T follicular helper cell (primary cell): ENCODE measurements around the gene GPR22.
A peak's percentile ranks its signal among the peaks of the same experiment; 100 is the strongest.

Source experiments
- DNase-seq: peaks from one replicate; pipeline ENCODE4 v3.0.0-alpha.2; 2020; ENCODE audit warnings: low read depth
- total RNA-seq, 2 experiments: gene quantifications; one replicate each; lab custom pipeline; 2026; lab: John Stamatoyannopoulos, UW

GPR22 gene, protein sequence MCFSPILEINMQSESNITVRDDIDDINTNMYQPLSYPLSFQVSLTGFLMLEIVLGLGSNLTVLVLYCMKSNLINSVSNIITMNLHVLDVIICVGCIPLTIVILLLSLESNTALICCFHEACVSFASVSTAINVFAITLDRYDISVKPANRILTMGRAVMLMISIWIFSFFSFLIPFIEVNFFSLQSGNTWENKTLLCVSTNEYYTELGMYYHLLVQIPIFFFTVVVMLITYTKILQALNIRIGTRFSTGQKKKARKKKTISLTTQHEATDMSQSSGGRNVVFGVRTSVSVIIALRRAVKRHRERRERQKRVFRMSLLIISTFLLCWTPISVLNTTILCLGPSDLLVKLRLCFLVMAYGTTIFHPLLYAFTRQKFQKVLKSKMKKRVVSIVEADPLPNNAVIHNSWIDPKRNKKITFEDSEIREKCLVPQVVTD
- 0 reads per million in 2 experiments for total RNA-seq

DNA sequence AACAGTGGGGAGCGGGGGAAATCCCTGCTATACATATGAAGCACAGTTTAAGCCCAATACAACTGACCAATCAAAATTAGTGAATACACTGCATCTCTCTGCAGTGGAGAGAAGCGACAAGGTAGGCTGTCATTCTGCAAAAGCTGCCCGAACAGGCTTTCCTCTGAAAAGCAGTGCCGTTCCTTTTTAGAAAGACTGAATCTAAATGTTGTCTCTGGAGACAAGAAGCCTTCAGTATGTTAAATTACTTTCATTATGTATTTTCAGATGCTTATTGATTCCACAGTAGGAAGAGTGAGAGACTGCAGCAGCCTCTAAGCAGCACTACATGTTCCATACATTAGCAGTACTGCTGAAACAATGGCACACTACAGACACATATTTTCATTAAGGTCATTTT is at the start of gene GPR22:
Gene GPR22 (plus strand): TSS at position 129 of the 400 bp plus-strand sequence. CDS start 4,004 bp downstream, outside the sequence.
- no peak for DNase-seq

DNA sequence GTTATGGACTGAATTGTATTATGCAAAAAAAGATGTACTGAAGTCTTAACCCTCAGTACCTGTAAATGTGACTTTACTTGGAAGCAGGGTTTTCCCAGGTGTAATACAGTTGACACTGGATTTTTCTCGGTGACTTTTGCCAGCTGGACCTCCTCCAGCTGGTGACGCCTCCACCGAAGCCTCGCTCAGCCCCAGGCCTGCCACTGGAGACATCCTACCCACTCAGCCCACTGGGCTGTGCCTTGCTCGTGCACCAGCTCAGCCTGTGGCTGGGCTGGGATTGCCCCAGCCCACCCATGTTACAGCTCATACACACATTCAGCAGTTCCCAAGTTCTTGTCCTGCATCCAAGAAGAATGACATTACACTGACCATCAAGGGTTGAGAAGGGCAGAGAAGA is 42.4 kb upstream of the GPR22 start:
- no peak for DNase-seq

DNA sequence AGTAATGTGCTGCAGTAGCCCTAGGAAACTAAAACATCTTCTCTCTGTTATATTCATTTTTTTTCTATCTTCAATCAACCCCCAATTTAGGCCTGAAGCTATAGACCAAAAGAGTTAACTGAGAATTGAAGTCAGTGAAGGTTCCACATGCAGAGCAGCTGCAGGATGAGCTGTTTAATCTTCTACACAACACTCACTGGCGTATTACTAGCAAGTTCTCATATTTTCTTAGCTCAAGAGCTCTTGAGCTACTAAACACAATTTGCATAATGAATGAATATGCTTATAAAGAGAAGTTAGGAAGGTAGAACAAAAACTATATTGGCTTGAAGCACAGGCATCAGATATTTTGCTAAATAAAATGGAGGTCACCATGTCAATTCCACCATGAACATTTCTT is 41.2 kb upstream of the GPR22 start:
- DNase-seq, result no peak

DNA sequence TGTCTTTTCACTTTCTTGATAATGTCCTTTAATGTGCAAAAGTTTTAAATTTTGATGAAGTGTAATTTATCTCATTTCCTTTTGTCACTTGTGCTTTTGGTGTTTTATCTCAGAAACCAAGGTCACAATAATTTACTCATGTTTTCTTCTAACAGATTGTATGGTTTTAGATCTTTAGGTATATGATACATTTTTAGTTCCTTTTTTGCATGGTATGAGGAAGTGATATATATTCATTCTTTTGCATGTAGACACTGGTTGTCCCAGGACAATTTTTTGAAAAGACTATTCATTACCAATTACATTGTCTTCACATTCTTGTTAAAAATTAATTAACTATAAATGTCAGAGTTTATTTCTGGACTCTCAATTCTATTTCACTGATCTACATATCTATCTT is 39.8 kb upstream of the GPR22 start:
- DNase-seq, result no peak

DNA sequence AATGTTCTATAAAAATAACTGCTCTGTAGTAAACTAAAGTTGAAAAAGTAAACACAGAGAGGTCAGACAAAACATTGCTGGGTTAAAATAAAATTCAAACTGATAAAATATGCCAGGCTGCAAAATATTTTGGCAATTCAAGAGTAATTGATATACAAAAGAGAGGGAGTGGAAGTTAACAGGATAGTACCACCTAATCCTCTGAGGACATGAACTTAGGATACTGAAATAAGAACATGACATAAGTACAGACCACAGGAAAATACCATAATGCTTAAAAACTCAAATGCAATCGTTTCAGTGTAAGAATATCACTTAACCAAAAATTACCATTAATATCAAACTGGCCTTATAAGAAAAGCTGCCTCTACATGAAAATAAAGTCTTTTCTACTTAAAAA is 37.6 kb upstream of the GPR22 start:
- no peak for DNase-seq

DNA sequence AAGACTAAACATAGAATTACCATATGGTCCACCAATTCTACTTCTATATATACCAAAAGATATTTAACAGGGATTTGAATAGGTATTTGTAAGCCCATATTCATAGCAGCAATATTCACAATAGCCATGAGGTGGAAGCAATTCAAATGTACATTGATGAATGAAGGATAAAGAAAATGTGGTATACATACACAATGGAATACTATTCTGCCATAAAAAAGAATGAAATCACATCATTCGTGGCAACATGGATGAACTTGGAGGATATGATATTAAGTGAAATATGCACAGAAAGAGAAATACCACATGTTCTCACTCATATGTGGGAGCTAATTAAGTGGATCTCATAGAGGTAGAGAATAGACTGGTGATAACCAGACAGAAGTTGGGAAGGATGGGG is 34.1 kb upstream of the GPR22 start:
- DNase-seq, result no peak

DNA sequence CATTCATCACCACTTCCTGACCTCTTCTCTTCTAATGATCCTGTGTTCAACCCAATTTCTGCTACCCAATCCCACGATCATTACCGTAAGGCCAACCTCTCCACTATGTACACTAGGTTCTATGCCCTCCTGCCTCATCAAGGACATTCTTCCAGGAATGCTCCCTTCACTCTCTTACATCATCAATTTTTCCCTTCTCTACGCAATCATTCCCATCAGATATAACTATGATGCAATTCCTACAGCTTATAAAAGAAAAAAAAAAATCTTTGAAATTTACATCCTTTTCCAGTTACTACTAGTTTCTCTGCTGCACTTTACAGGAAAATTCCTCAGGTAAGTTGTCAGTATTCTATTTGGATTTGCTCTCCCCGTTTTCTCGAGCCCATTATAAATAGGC is 30.8 kb upstream of the GPR22 start:
- DNase-seq, result no peak

DNA sequence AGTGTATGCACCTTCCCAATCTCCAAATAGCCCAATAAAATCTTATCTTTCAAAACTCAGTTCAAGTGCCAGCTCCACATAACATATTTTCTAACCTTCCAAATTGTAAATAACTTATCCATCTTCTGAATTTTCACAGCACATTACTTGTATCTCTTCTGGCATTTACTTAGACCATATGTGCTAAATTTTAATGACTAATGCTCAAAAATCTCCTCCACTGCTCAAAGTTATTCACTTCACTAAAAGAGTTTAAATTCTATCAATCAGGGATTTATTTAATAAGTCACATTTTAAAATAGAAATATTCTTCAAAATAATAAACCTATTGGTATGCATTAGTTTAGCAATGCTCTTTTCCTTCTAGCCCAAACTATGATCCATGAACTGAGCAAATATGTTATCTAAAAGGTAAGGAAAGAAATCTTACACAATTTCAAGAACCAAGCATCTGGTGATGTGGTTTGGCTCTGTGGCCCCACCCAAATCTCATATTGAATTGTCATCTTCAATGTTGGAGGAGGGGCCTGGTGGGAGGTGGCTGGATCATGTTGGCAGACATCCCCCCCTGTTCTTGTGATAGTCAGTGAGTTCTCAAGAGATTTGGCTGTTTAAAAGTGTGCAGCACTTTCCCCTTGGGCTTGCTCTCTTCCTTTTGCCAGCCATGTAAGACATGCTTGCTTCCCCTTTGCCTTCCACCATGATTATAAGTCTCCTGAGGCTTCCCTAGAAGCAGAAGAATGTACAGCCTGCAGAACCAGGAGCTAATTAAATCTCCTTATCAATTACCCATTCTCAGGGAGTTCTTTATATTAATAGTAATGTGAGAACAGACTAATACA is 28.1 kb upstream of the GPR22 start:
- no peak for DNase-seq

DNA sequence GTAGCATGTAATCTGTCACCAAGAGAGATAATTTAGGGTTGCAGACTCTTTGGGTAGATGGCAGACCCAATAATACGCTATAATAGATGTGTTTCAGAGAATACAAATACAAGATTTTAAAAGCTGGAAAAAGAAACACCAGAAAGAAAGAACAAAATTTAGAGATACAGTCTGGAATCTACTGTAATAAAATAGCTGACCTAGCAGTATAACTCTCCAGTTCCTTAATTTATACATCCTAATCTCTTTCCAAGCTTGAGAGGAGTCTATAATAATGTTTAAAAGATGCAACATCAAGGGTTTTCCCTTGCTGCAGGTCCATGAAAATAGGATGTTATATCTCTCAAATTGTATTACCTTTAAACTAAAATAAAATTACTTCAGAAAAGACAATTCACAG is 27.2 kb upstream of the GPR22 start:
- no peak for DNase-seq

DNA sequence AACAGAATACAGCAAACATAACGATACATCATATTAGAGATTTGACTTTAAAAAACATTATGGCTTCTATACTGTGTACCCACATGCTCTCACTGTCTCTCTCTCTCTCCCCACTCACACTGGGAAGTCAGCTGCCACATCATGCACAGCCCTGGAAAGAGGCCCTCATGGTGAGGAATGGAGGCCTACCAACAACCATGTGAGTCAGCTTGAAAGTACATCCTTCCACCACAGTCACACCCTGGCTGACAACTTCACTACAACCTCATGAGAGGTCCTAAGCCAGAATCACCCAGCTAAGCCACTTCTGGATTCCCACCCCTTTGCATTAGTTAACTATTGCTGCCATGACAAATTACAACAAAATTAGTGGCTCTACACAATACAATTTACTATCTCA is 23.3 kb upstream of the GPR22 start:
- DNase-seq, result no peak

DNA sequence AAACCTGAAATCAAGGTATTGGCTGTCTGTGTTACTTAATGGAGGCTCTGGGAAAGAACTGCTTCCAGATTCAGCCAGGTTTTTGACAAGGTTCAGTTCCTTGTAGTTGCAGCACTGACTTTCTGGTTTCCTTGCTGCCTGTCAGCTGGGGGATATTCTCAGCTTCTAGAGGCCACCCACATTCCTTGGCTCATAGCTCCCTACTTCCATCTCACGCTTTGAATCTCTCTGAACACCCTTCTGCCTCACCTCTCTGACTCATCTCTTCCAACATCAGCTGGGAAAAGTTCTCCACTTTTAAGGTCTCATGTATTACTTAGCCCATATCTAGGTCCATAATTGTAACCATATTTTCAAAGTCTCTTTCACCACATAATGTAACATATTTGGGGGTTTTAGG is 22.9 kb upstream of the GPR22 start:
- no peak for DNase-seq

DNA sequence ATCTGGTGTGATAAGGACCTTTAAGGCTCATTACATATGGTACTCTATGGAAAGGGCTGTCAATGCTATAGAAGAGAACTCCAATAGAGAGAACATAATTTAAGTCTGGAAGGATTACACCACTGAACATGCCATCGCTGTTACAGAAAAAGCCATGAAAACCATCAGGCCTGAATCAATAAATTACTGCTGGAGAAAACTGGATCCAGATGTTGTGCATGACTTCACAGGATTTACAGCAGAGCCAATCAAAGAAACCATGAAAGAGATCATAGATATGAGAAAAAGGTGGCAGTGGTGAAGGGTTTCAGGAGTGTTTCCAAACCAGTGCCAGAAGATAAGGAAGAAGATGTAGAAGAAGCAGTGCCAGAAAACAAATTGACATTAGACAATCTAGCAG is 18.9 kb upstream of the GPR22 start:
- DNase-seq, result no peak

DNA sequence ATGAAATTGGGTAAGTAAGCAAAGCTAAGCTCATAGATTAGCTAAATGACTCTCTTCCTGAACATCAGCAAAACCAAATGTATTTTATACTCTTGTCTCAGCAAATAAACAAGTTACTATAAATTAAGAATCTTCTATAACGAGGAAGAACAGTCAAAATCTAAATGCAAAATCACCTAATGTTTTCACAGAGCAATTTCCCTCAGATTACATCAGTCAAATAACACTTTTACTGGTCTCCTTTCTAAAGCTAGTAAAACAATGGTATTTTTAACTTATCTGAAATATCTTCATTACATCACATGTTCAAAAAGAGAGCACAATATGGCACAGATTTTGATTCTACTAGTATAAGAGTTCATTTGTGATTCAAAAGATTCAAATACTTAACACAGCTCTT is 16.5 kb upstream of the GPR22 start:
- DNase-seq, result no peak

DNA sequence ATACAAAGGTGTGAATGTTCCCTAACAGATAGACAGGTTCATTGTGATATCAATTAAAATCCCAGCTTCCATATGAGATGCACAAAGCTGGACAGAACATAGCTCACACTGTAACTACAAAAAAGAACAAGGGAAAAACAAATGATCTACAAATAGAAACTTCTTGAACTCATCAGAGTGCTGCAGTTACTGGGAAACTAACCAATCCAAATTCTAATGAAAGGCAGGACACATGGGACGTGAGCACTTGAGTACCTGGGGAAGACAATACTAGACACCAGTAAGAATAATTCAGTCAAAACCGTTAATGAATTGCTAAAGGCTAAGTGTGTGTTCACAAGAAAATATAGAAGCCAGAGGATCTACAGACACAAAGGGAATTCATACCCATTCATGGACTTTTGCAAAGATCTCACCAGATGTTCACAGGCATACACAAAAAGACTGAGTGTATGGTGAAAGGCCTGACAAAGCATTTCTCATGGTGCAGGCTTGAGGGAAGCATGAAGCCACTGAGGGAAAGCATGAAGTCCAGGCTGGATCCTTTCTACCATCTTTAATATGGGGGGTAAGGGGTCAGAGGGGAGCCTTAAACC is 7.8 kb upstream of the GPR22 start:
- no peak for DNase-seq

DNA sequence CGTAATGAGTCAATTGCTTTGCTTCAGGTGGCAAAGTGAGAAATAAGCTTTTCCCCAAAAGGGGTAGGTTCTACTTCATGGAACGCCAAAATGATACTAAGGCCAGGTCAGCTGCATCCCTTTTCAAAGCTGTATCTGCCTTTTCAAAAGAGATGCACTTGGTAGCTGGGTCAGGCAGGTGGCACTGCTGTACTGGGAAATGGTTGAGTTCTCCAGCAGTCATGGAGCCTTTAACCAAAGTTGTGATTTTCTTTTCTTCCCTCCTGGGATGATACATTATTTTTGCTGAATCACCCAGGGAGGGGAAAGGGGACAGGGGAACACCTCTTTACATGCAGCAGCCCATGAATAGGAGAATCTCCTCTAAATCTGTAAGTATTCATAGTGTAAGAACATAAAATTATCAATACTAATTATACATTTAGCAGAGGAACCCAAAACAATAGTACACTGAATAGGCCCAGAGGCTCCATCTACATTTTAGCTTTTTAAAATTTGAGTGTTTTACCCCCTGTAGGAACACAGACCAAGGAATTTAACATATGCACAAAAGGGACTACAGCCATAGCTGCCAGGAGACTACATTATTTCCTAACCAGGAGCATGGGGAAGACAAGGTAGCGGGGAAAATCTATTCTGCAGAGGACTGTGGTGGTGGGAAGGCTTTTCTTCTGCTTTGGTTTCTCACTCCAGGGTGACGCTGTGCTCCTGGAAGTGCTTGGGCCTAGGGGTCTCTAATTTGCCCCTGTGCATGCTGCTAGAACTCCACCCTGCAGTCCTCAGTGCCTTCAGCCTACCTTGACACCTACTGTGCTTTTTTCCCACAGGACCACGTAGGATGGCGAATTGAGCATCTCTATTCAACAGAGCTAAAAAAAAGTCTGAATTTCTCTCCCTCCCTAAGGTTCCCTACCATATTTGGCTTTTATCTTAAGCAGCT is 6.4 kb upstream of the GPR22 start:
- DNase-seq, result peak; percentile 30

DNA sequence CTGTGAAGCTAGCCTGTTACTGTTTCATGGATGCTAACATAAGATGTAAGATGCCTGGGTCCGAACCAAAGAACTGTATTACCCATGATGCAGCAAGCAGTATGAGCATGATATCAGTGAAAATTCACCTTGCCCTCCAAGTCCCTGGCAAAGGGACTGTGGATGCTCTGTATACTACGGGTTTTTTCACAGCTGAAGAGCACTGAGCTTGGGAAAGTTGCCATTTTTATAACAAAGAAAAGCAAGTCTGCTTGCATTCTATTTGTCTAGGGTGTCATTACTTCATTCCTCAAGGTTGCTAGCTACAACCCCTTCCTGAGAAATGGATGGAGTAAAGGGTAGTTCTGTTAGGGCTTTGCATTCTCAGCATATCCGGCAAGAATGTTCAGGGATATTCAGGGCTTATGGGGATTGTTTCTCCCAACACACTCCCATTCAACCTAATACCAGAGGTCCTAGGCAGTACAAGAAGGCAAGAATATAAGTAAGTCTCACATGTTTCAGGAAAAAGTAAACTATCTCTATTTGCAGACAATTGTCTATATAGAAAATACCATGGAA is 5.1 kb upstream of the GPR22 start:
- DNase-seq, result no peak

DNA sequence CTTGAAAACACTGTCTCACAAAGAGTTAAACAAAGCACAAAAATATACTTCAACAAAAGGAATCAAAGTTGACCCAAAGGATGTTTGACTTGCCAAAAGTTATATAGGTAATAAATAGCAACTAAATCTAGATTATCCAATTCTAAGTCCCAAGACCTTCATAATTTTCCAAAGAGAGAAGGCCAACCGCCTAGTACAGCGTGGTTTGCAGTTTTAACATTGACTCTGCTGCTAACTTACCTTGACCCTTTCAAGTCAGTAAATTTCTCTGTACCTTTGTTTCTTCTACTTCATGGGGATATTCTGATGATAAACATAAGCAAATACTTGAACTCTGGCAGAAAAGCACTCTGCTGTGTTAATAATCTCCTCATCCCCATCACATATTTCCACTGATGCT is 1.9 kb upstream of the GPR22 start:
- no peak for DNase-seq

DNA sequence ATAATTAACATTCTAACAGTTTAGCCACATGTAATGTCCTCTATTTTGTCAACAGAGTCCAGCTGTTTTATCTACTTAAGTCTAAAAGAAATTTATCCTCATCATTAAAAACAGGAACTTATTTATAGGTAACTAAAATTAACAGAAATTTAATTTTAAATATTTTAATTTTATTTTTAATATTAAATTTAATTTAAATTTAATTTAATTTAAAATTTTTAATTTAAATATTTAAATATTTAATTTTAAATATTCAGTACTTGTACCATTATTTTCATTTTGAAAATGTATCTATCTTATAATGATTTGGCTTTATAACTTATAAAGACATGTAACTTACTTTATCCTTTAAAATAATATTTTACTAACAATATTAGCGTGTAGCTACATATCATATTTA is 1.0 kb upstream of the GPR22 start:
- DNase-seq, result no peak

DNA sequence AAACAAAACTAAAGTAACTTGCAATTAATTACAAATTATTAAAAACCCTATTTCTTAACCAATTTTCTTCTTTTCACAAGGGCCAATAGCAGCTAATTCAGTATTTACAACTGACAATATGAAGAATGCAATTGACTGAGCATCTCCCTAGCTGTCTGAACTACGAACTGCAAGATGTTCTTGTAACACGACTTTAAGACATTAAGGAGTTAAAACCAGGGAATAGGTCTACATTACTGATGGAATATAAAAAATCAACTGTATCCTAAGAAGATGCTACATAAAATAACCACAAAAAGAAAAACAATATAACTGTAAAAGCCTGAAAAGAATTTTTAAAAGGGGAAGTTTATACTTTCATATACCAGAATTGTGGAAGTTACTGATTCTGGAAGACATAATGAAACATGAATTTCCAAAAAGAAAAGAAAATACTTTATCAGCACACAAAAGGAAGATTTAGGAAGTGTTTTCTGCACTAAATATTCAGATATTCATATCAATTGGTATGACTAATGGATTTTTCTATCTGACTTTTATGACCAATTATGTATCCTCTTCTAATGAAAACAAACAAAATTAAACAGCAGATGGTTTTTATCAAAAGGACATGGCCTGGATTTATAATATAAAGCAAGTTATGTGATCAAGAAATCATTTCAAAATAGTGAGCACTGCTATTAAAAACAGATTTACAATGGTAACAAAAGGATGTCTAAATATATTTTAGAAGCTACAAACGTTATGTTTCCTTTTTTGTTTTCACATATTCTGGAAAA is 1.6 kb downstream of the GPR22 start:
- no peak for DNase-seq

DNA sequence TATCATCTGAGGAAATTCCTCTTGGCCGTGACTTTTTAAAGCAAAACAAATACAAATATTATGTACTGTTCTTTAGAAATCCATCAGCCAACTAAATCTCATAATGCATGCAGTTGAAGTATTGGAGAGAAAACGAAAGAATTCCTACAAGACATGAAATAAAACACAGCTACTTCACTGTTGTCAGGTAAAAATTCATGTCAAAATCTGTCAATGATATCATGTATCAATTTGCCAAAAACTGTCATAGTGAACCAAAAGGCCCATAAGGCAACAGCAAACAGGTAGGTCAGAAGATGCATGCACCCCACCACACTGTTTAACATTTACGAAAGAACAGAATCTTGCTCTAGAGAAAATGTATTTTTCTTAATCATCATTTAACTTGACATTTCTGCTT is 2.3 kb downstream of the GPR22 start:
- no peak for DNase-seq

DNA sequence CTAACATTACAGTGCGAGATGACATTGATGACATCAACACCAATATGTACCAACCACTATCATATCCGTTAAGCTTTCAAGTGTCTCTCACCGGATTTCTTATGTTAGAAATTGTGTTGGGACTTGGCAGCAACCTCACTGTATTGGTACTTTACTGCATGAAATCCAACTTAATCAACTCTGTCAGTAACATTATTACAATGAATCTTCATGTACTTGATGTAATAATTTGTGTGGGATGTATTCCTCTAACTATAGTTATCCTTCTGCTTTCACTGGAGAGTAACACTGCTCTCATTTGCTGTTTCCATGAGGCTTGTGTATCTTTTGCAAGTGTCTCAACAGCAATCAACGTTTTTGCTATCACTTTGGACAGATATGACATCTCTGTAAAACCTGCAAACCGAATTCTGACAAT is 4.3 kb downstream of the GPR22 start:
- DNase-seq, result no peak
